BLaER1 treated with 17β-estradiol and CSF1 and Interleukin-3, amounts not matched to agents 10 nM and 100 nM (cell line): ENCODE measurements around the gene GPR137C.
A peak's percentile ranks its signal among the peaks of the same experiment; 100 is the strongest.
"Not testable (repeated sequence)": the region's sequence is repeated elsewhere in the genome, so short reads cannot be mapped to it uniquely, and the experiment has no call there.

Experiments used
- H3K27ac ChIP-seq, 11 experiments: shearing (Covaris generic); formaldehyde crosslinking; 2 replicates each; pipeline ENCODE4 v1.8.1; 2022
- H3K27me3 ChIP-seq, 11 experiments: shearing (Covaris generic); formaldehyde crosslinking; 2 replicates each; pipeline ENCODE4 v1.8.1; 2022
- H3K36me3 ChIP-seq, 11 experiments: shearing (Covaris generic); formaldehyde crosslinking; 2 replicates each; pipeline ENCODE4 v1.8.1; 2022
- H3K4me1 ChIP-seq, 10 experiments: shearing (Covaris generic); formaldehyde crosslinking; 2 replicates each; pipeline ENCODE4 v1.8.1; 2022
- H3K4me2 ChIP-seq, 11 experiments: shearing (Covaris generic); formaldehyde crosslinking; 2 replicates each; pipeline ENCODE4 v1.8.1; 2022
- H3K4me3 ChIP-seq, 10 experiments: shearing (Covaris generic); formaldehyde crosslinking; 2 replicates each; pipeline ENCODE4 v1.8.1; 2022
- H3K9ac ChIP-seq, 11 experiments: shearing (Covaris generic); formaldehyde crosslinking; 2 replicates each; pipeline ENCODE4 v1.8.1; 2022
- H3K9me3 ChIP-seq, 11 experiments: shearing (Covaris generic); formaldehyde crosslinking; replicated peaks in 1 of 11; 2 replicates each; pipeline ENCODE4 v1.8.1; 2022
- H4K20me1 ChIP-seq, 11 experiments: shearing (Covaris generic); formaldehyde crosslinking; 2 replicates each; pipeline ENCODE4 v1.8.1; 2022
- Cebpa-rat ChIP-seq, 11 experiments: shearing (Covaris generic); IDR thresholded peaks; 2 replicates each; pipeline ENCODE4 v1.8.1; 2022

Gene GPR137C

DNA sequence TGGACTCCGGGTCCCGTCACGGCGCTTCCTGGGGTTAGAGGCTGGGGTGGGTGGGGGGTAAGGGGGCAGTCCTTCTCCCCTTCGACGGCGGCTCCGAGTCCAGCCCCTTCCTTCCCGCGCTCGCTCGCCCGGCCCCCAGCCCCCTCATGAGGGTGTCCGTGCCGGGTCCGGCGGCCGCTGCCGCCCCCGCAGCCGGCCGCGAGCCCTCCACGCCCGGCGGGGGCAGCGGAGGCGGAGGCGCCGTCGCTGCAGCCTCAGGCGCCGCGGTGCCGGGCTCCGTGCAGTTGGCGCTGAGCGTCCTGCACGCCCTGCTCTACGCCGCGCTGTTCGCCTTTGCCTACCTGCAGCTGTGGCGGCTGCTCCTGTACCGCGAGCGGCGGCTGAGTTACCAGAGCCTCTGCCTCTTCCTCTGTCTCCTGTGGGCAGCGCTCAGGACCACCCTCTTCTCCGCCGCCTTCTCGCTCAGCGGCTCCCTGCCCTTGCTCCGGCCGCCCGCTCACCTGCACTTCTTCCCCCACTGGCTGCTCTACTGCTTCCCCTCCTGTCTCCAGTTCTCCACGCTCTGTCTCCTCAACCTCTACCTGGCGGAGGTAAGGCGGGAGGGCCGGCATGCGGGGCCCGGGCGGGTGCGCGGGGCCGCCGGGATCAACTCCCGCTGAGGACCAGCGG is 500 bp downstream of the GPR137C start:
- no peak for TF ChIP-seq Cebpa-rat (IDR thresholded peaks at IDR 0.05)
- peaks cover 21 to 35% (median 30%) of the 10 kb centered on the region in 10 experiments for H3K4me1 ChIP-seq
- peaks cover 0 to 7% (median 0%) of the 10 kb centered on the region in 11 experiments; a peak in 3 of 22 replicates for H4K20me1 ChIP-seq
- no peaks in the 10 kb centered on the region for H3K27me3 ChIP-seq
- H3K4me2 ChIP-seq: peak overlapping the region; percentile 84 to 98 (median 95)
- H3K27ac ChIP-seq: peak overlapping the region in 10 of 11 experiments; percentile 57 to 75 (median 68); a peak in 20 of 22 replicates
- H3K36me3 ChIP-seq: peaks cover 0 to 10% (median under 1%) of the 10 kb centered on the region in 11 experiments; a peak in 2 of 22 replicates
- H3K9me3 ChIP-seq: peaks cover 1 to 6% (median 3%) of the 10 kb centered on the region in 11 experiments; a peak in 17 of 22 replicates
- peak overlapping the region; percentile 73 to 92 (median 82) for H3K4me3 ChIP-seq
- peak overlapping the region; percentile 77 to 86 (median 81) for H3K9ac ChIP-seq

DNA sequence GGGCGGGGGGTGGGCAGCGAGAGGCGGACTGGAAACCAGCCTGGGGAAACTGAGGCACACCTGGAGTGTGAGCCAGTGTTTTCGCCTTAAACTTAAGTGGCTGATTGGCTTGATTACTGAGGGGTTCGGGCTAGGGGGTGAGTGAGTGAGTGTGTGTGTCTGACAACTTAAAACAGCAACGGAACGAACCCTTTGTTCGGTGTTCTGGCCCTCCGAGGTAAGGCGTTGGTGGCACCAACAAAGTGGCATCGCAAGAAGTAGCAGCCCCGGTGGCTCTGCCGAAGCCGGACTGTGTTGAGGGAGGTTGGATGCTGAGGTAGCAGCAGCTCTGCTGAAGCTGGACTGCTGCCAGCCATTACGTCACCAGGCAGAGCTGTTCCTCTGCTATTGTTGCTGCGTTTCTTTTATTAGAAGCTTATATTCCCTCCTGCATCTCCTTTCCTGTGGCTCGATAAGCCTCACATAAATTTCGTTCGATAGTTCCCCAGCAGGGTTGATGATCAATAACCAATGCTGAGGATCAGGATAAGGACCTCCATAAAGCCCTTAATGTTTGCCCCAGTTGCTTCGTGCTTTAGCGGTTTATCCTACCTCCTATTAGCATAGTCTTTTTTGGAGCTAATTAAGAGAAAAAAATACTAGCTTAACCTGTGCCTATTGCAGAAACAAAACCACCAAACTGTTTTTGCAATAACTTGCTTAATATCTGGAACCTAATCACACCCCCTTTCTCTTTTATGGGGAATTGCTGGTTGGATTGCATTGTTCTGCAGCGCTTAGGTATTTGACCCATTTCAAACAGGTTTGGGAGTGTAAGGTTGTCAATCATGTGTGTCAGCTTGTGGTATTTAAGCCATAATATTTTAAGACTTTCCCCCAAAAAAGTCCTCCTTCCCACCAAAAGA is 1.3 kb downstream of the GPR137C start:
- Histone ChIP-seq H3K36me3 (peaks cover 0 to 7% (median 0%) of the 10 kb centered on the region in 11 experiments; a peak in 1 of 22 replicates), H3K9ac (peak overlapping the region; percentile 77 to 86 (median 81)), H3K4me1 (peaks cover 21 to 35% (median 30%) of the 10 kb centered on the region in 10 experiments), H3K4me3 (peak overlapping the region; percentile 73 to 92 (median 82)), H3K27ac (peak overlapping the region in 10 of 11 experiments; percentile 57 to 75 (median 68); a peak in 17 of 22 replicates), H3K27me3 (no peaks in the 10 kb centered on the region), H3K4me2 (peak overlapping the region; percentile 84 to 98 (median 95)), H4K20me1 (peaks cover 0 to 7% (median 0%) of the 10 kb centered on the region in 11 experiments; a peak in 3 of 22 replicates), H3K9me3 (peaks cover 9 to 13% (median 11%) of the 10 kb centered on the region in 11 experiments; a peak in 20 of 22 replicates)
- TF ChIP-seq Cebpa-rat (IDR thresholded peaks at IDR 0.05): no peak

DNA sequence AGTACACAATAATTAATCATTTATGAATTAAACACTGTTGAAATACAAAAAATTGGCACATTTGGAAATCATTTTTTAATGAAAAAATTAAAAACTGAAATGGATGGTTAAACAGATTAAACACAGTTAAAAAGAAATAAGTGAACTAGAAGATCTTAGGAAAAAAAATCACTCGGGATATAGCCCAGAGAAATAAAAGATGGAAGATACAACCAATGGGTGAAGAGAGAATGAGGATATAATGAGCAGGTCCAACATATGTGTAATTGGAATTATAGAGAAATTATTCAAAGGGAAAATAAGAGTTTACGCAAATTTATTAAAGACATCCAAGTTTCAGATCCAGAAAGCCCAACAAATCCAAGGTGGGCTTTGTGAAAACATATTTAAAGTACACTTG is 6.1 kb downstream of the GPR137C start:
- H3K4me1 ChIP-seq: peaks cover 0 to 14% (median 9%) of the 10 kb centered on the region in 10 experiments; a peak in 17 of 20 replicates
- H3K36me3 ChIP-seq: peaks cover 0 to 10% (median 0%) of the 10 kb centered on the region in 11 experiments; a peak in 1 of 22 replicates
- H3K27ac ChIP-seq: no peak overlapping the region
- H4K20me1 ChIP-seq: no peaks in the 10 kb centered on the region
- H3K4me2 ChIP-seq: no peak overlapping the region
- H3K27me3 ChIP-seq: no peaks in the 10 kb centered on the region
- no peak overlapping the region for H3K4me3 ChIP-seq
- H3K9ac ChIP-seq: no peak overlapping the region
- peaks cover 13 to 18% (median 14%) of the 10 kb centered on the region in 11 experiments; a peak in 20 of 22 replicates for H3K9me3 ChIP-seq
- no peak for TF ChIP-seq Cebpa-rat (IDR thresholded peaks at IDR 0.05)

DNA sequence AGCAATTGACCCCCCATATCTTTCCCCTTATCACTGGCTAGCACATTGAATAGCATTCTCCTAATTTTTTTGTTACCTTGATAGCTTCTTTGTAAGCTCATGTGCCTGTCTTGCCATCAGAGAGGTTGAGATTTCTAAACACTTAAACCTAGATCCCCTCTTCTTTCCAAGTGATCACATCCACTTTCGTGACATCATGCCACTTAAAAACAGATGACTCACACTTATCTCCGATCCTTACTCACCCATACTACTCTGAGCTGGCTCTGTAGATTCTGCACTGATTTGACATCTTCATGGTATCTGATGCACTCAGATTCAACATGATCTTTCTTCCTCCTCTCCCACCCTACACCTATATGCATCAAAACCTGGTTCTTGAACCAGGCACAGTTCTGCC is 10.5 kb downstream of the GPR137C start:
- Histone ChIP-seq H3K36me3 (peaks cover 0 to 12% (median 3%) of the 10 kb centered on the region in 11 experiments; a peak in 8 of 22 replicates), H3K4me3 (no peak overlapping the region), H3K9me3 (peaks cover 19 to 28% (median 25%) of the 10 kb centered on the region in 11 experiments), H4K20me1 (no peaks in the 10 kb centered on the region), H3K27ac (no peak overlapping the region), H3K9ac (no peak overlapping the region), H3K4me2 (no peak overlapping the region), H3K4me1 (no peaks in the 10 kb centered on the region), H3K27me3 (no peaks in the 10 kb centered on the region)
- TF ChIP-seq Cebpa-rat (IDR thresholded peaks at IDR 0.05): no peak

DNA sequence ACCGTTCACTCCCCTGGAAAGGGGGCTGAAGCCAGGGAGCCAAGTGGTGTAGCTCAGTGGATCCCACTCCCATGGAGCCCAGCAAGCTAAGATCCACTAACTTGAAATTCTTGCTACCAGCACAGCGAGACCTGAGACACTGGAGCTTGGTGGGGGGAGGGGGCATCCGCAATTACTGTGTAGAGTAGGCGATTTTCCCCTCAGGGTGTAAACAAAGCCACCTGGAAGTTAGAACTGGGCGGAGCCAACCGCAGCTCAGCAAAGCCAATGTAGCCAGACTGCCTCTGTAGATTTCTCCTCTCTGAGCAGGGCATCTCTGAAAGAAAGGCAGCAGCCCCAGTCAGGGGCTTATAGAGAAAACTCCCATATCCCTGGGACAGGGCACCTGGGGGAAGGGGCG is 15.8 kb downstream of the GPR137C start:
- not testable (repeated sequence) for H3K9ac ChIP-seq, H4K20me1 ChIP-seq, H3K4me3 ChIP-seq, H3K4me1 ChIP-seq, H3K27ac ChIP-seq, H3K27me3 ChIP-seq, H3K4me2 ChIP-seq
- Histone ChIP-seq H3K9me3 (peaks cover 59 to 68% (median 65%) of the 10 kb centered on the region in 11 experiments), H3K36me3 (peaks cover 0 to 21% (median 14%) of the 10 kb centered on the region in 11 experiments; a peak in 15 of 22 replicates)

DNA sequence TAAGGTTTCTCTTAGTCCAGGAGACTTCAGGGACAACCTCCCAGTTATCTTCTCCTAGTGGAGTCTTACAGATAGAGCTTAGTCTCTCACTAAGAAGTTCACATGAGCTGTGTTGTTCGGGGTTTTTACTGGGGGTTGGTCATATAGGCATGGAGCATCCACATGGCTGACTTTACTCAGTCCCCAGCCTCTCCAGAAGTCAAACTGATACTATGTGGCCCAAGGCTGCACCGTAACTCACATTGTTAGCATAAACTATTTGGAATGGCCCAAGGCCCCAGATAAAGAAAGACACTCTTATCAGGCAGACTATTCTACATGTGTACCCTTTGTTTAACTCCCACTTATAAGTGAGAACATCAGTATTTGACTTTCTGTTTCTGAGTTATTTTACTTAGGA is 23.2 kb downstream of the GPR137C start:
- no peak for TF ChIP-seq Cebpa-rat (IDR thresholded peaks at IDR 0.05)
- Histone ChIP-seq H3K9ac (no peak overlapping the region), H4K20me1 (no peaks in the 10 kb centered on the region), H3K27ac (no peak overlapping the region), H3K36me3 (no peaks in the 10 kb centered on the region), H3K4me3 (no peak overlapping the region), H3K27me3 (no peaks in the 10 kb centered on the region), H3K4me2 (no peak overlapping the region), H3K4me1 (no peaks in the 10 kb centered on the region), H3K9me3 (peaks cover 28 to 36% (median 32%) of the 10 kb centered on the region in 11 experiments)

DNA sequence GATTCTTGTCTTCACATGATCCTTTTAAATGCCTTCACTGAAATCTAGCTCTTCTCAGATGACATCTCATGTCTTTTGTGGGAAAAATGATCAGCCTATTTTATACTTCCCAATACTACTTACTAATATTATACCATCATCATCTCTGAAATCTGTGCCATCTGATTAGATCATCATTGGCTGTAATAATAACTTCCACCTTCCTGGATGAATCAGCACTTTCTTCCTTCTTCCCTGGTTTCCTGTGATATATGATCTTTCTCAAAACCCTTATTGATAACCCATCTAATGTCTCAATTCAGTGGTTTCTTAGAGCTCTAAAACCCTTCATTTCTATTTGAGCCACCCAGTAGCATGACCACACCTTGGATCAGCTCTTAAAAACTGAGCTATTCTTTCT is 30.9 kb downstream of the GPR137C start:
- no peak overlapping the region for H3K9ac ChIP-seq
- H3K4me1 ChIP-seq: no peaks in the 10 kb centered on the region
- no peak overlapping the region for H3K4me3 ChIP-seq
- no peaks in the 10 kb centered on the region for H3K36me3 ChIP-seq
- no peaks in the 10 kb centered on the region for H3K27me3 ChIP-seq
- no peaks in the 10 kb centered on the region for H4K20me1 ChIP-seq
- H3K4me2 ChIP-seq: no peak overlapping the region
- no peaks in the 10 kb centered on the region for H3K9me3 ChIP-seq
- no peak for TF ChIP-seq Cebpa-rat (IDR thresholded peaks at IDR 0.05)
- H3K27ac ChIP-seq: no peak overlapping the region

DNA sequence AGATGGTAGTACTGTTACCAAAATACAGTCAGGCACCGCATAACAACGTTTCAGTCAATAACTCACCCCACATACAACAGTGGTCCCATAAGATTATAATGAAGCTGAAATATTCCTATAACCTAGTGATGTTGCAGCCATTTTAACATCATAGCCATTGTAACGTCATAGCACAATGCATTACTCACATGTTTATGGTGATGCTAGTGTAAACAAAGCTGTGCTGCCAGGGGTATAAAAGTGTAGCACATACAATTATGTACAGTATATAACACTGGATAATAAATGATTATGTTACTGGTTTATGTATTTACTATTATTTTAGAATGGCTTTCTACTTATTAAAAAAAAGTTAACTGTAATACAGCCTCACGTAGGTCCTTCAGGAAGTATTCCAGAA is 37.0 kb downstream of the GPR137C start:
- Histone ChIP-seq H3K9me3 (peaks cover 7 to 29% (median 22%) of the 10 kb centered on the region in 11 experiments; a peak in 18 of 22 replicates), H3K4me3 (no peak overlapping the region), H3K27ac (no peak overlapping the region), H4K20me1 (no peaks in the 10 kb centered on the region), H3K36me3 (no peaks in the 10 kb centered on the region), H3K4me2 (no peak overlapping the region), H3K4me1 (no peaks in the 10 kb centered on the region), H3K27me3 (no peaks in the 10 kb centered on the region), H3K9ac (no peak overlapping the region)
- no peak for TF ChIP-seq Cebpa-rat (IDR thresholded peaks at IDR 0.05)

DNA sequence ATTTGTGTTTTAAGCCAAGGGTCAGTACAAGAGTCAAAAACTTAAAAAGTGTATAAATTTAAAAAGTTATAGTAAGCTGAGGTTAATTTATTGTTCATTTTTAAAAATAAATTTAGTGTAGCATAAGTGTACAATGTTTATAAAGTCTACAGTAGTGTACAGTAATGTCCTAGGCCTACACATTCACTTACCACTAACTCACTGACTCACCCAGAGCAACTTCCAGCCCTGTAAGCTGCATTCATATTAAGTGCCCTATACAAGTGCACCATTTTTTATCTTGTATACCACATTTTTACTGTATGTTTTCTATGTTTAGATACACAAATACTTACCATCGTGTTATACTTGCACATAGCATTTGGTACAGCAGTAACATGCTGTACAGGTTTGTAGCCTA is 37.7 kb downstream of the GPR137C start:
- Histone ChIP-seq H3K4me3 (no peak overlapping the region), H4K20me1 (no peaks in the 10 kb centered on the region), H3K36me3 (no peaks in the 10 kb centered on the region), H3K4me1 (no peaks in the 10 kb centered on the region), H3K27me3 (no peaks in the 10 kb centered on the region), H3K9ac (no peak overlapping the region), H3K27ac (no peak overlapping the region), H3K9me3 (peaks cover 7 to 35% (median 22%) of the 10 kb centered on the region in 11 experiments; a peak in 19 of 22 replicates), H3K4me2 (no peak overlapping the region)
- TF ChIP-seq Cebpa-rat (IDR thresholded peaks at IDR 0.05): no peak
